Colonic mucosa (tissue), 4 donors: ENCODE measurements around the gene FBXO22. TPM values are rescaled to one million over a fixed set of nuclear protein-coding genes. Genes with fewer than 3 reads are reported as not detected.

Source experiments
- DNase-seq: peaks from one replicate; pipeline ENCODE4 v3.0.0-alpha.2; 2020
- H3K27ac ChIP-seq: fragments of 200-600 bp; one replicate; pipeline ENCODE4 v1.8.0; 2021
- H3K27me3 ChIP-seq: fragments of 200-600 bp; one replicate; pipeline ENCODE4 v1.8.0; 2021
- H3K36me3 ChIP-seq: fragments of 200-600 bp; one replicate; pipeline ENCODE4 v1.8.0; 2021
- H3K4me1 ChIP-seq: fragments of 200-600 bp; one replicate; pipeline ENCODE4 v1.8.0; 2021; ENCODE audit warnings: mild to moderate bottlenecking
- H3K4me3 ChIP-seq: fragments of 200-600 bp; one replicate; pipeline ENCODE4 v1.8.0; 2021
- H3K9ac ChIP-seq, 2 donors: one replicate each; pipeline ENCODE4 v1.7.0; 2013; ENCODE audit warnings: control low read depth in 2 of 2, low read depth in 2 of 2, low read length in 2 of 2
- H3K9me3 ChIP-seq: fragments of 200-600 bp; one replicate; pipeline ENCODE4 v1.8.0; 2021
- CTCF ChIP-seq: fragments of 200-600 bp; IDR thresholded peaks from one replicate; pipeline ENCODE4 v1.8.0; 2022; ENCODE audit warnings: antibody characterized with exemption, mild to moderate bottlenecking
- intact Hi-C: fragments of 100-400 bp; cut with DNase I; formaldehyde crosslinking; loops from one replicate; pipeline ENCODE4 v1.14.1; 2022
- total RNA-seq, 2 donors: library from RNA; stranded (reverse); fragmentation: NEBNext Ultra II Directional in 1 of 2; extraction: Animal tissue kit (Norgen Biotek cat#: 25700) in 1 of 2; gene quantifications; one replicate each; pipeline ENCODE4 v1.2.1, GENCODE V29; 2021
- donor health status: healthy.
- donor health status: DM: no; HTN: no; CAD: no.
- donor health status: DM: no; HTN: no; CAD: no.

FBXO22 gene
- total RNA-seq, 2 donors from 2014 or later, result 30.7 to 40.1 TPM

- H3K27ac ChIP-seq, result no peak overlapping the region
- no peak overlapping the region for H3K4me3 ChIP-seq
- H3K36me3 ChIP-seq, result no peaks in the 10 kb centered on the region
- no peak for TF ChIP-seq CTCF
- no peak for DNase-seq
- no peaks in the 10 kb centered on the region for H3K9me3 ChIP-seq
- H3K4me1 ChIP-seq, result no peaks in the 10 kb centered on the region
- no peaks in the 10 kb centered on the region for H3K27me3 ChIP-seq
- no peak overlapping the region for H3K9ac ChIP-seq
- intact Hi-C loops, result no loop called here
Observed at GRCh38 chr15:75985971-75986370, 82.3 kb downstream of the FBXO22 start.

GRCh38 chr15:75989045-75989444, 85.4 kb downstream of the FBXO22 start:
- intact Hi-C loops, result no loop called here
- no peaks in the 10 kb centered on the region for H3K27me3 ChIP-seq
- H3K4me3 ChIP-seq, result no peak overlapping the region
- H3K36me3 ChIP-seq, result no peaks in the 10 kb centered on the region
- no peaks in the 10 kb centered on the region for H3K4me1 ChIP-seq
- no peak overlapping the region for H3K27ac ChIP-seq
- DNase-seq, result no peak
- H3K9me3 ChIP-seq, result no peaks in the 10 kb centered on the region
- H3K9ac ChIP-seq, result no peak overlapping the region
- TF ChIP-seq CTCF, result no peak

GRCh38 chr15:75989875-75990274, 86.2 kb downstream of the FBXO22 start:
- TF ChIP-seq CTCF, result no peak
- no peak for DNase-seq
- Histone ChIP-seq H3K4me1 (no peaks in the 10 kb centered on the region), H3K9ac (no peak overlapping the region), H3K27ac (no peak overlapping the region), H3K27me3 (no peaks in the 10 kb centered on the region), H3K4me3 (no peak overlapping the region), H3K9me3 (no peaks in the 10 kb centered on the region), H3K36me3 (no peaks in the 10 kb centered on the region)
- intact Hi-C loops, result no loop called here

Other genes with a start within 250 kb of the FBXO22 start
- gene CSPG4, start 191.0 kb upstream of the FBXO22 start, total RNA-seq, result 10 to 100 TPM in 1 of 2 donors, 1 to 10 TPM in 1; 2.1 to 12.7 TPM
- gene UBE2Q2, start 60.4 kb upstream of the FBXO22 start, total RNA-seq, result 10 to 100 TPM; 16.6 to 25.1 TPM
- 1 to 10 TPM; 1.1 to 3.7 TPM for gene NRG4, start 108.5 kb downstream of the FBXO22 start, total RNA-seq
- not detected for gene TMEM266, start 156.1 kb downstream of the FBXO22 start, total RNA-seq